ENCODE measurements around the gene MCC. TPM values are rescaled to one million over a fixed set of nuclear protein-coding genes. Genes with fewer than 3 reads are reported as not detected.

The MCC gene
- total RNA-seq, 1 donor from 2014 or later = 33.9 TPM

- DNase-seq (ENCODE audit: low spot score in 2 of 2, unreplicated experiment in 2 of 2) = no peak
- no peak for TF ChIP-seq CTCF (IDR thresholded peaks at IDR 0.05; ENCODE audit: unreplicated experiment)
- Mint-ChIP-seq H3K4me3 (no peak overlapping the region), H3K9me3 (peaks cover 11% of the 10 kb centered on the region), H3K4me1 (peaks cover 9% of the 10 kb centered on the region), H3K36me3 (peaks cover 9% of the 10 kb centered on the region), H3K27me3 (ENCODE audit: low read depth) (no peaks in the 10 kb centered on the region), H3K27ac (no peak overlapping the region)
These were observed 299.8 kb downstream of the MCC start for GRCh38 chr5:113188436-113188835.

GRCh38 chr5:113187906-113188305 is 300.3 kb downstream of the MCC start:
- no peak for TF ChIP-seq CTCF (IDR thresholded peaks at IDR 0.05; ENCODE audit: unreplicated experiment)
- peaks cover 5% of the 10 kb centered on the region for H3K9me3 Mint-ChIP-seq
- H3K4me1 Mint-ChIP-seq = peaks cover 9% of the 10 kb centered on the region
- H3K27me3 Mint-ChIP-seq (ENCODE audit: low read depth) = no peaks in the 10 kb centered on the region
- H3K4me3 Mint-ChIP-seq = no peak overlapping the region
- H3K27ac Mint-ChIP-seq = no peak overlapping the region
- peaks cover 5% of the 10 kb centered on the region for H3K36me3 Mint-ChIP-seq
- DNase-seq (ENCODE audit: low spot score in 2 of 2, unreplicated experiment in 2 of 2) = no peak

- no peak for DNase-seq (ENCODE audit: low spot score in 2 of 2, unreplicated experiment in 2 of 2)
- Mint-ChIP-seq H3K4me1 (peaks cover 9% of the 10 kb centered on the region), H3K36me3 (no peaks in the 10 kb centered on the region), H3K4me3 (no peak overlapping the region), H3K9me3 (no peaks in the 10 kb centered on the region), H3K27ac (no peak overlapping the region), H3K27me3 (ENCODE audit: low read depth) (no peaks in the 10 kb centered on the region)
- TF ChIP-seq CTCF (IDR thresholded peaks at IDR 0.05; ENCODE audit: unreplicated experiment) = no peak
These were observed 302.2 kb downstream of the MCC start for GRCh38 chr5:113186061-113186460.

- Mint-ChIP-seq H3K4me1 (peaks cover 28% of the 10 kb centered on the region), H3K4me3 (no peak overlapping the region), H3K36me3 (no peaks in the 10 kb centered on the region), H3K27ac (no peak overlapping the region), H3K27me3 (ENCODE audit: low read depth) (no peaks in the 10 kb centered on the region), H3K9me3 (no peaks in the 10 kb centered on the region)
- no peak for TF ChIP-seq CTCF (IDR thresholded peaks at IDR 0.05; ENCODE audit: unreplicated experiment)
- no peak for DNase-seq (ENCODE audit: low spot score in 2 of 2, unreplicated experiment in 2 of 2)
These were observed 304.6 kb downstream of the MCC start for GRCh38 chr5:113183694-113184093.

- Mint-ChIP-seq H3K27ac (no peak overlapping the region), H3K4me1 (peaks cover 35% of the 10 kb centered on the region), H3K27me3 (ENCODE audit: low read depth) (no peaks in the 10 kb centered on the region), H3K4me3 (no peak overlapping the region), H3K9me3 (no peaks in the 10 kb centered on the region), H3K36me3 (no peaks in the 10 kb centered on the region)
- DNase-seq (ENCODE audit: low spot score in 2 of 2, unreplicated experiment in 2 of 2) = no peak
- TF ChIP-seq CTCF (IDR thresholded peaks at IDR 0.05; ENCODE audit: unreplicated experiment) = no peak
These were observed 305.5 kb downstream of the MCC start for GRCh38 chr5:113182658-113183344.

All from mesothelial cell of epicardium (in vitro differentiated cells).